Natural killer cell (primary cell): ENCODE results near the gene AGBL4. TPM values are rescaled to one million over a fixed set of nuclear protein-coding genes. Genes with fewer than 3 reads are reported as not detected.

Source experiments
- ATAC-seq, 3 donors: fragments of 150-1000 bp in 2 of 3; fragments of 200-7000 bp in 1 of 3; cut with Tn5 transposase; 1 replicate in 1 of 3; 2 replicates in 2 of 3; pipeline ENCODE4 v1.10.0; 2021; ENCODE audit warnings: mild to moderate bottlenecking in 2 of 3, moderate library complexity in 2 of 3
- DNase-seq, 2 donors: peaks; one replicate each; pipeline versions ENCODE4 v3.0.0 to v3.0.0-alpha.2; 2013 to 2021; ENCODE audit warnings: mixed read lengths in 1 of 2
- H3K27ac ChIP-seq: one replicate; pipeline ENCODE4 v1.5.1; 2013; ENCODE audit warnings: mild to moderate bottlenecking, low read length
- H3K27me3 ChIP-seq: one replicate; pipeline ENCODE4 v1.6.1; 2013; ENCODE audit warnings: low read length; ENCODE audit not compliant: control insufficient read depth, insufficient read depth
- H3K36me3 ChIP-seq: one replicate; pipeline ENCODE4 v1.6.1; 2013; ENCODE audit warnings: low read length; ENCODE audit not compliant: control insufficient read depth, insufficient read depth
- H3K4me1 ChIP-seq: one replicate; pipeline ENCODE4 v1.6.1; 2013; ENCODE audit warnings: low read length; ENCODE audit not compliant: control insufficient read depth, insufficient read depth
- H3K4me3 ChIP-seq: one replicate; pipeline ENCODE4 v1.5.1; 2013; ENCODE audit warnings: low read length
- H3K9me3 ChIP-seq: one replicate; pipeline ENCODE4 v1.6.1; 2013; ENCODE audit warnings: low read length; ENCODE audit not compliant: control insufficient read depth, insufficient read depth
- H3K27ac Mint-ChIP-seq, 2 donors: one replicate each; pipeline ENCODE4 v1.8.0; 2022; ENCODE audit warnings: mild to moderate bottlenecking in 2 of 2, mixed read lengths in 2 of 2, moderate library complexity in 1 of 2
- H3K27me3 Mint-ChIP-seq, 2 donors: one replicate each; pipeline ENCODE4 v1.8.0; 2022; ENCODE audit warnings: low read depth in 2 of 2, mixed read lengths in 2 of 2
- H3K36me3 Mint-ChIP-seq: one replicate; pipeline ENCODE4 v1.8.0; 2022; ENCODE audit warnings: mixed read lengths
- H3K4me1 Mint-ChIP-seq, 2 donors: one replicate each; pipeline ENCODE4 v1.8.0; 2022; ENCODE audit warnings: mixed read lengths in 2 of 2
- H3K4me3 Mint-ChIP-seq: one replicate; pipeline ENCODE4 v1.8.0; 2022; ENCODE audit warnings: mild to moderate bottlenecking, moderate library complexity, mixed read lengths
- H3K9me3 Mint-ChIP-seq, 2 donors: one replicate each; pipeline ENCODE4 v1.8.0; 2022; ENCODE audit warnings: mixed read lengths in 2 of 2
- WGBS: methylation state at CpG from one replicate; pipeline ENCODE4 v1.1.7; 2013; ENCODE audit warnings: missing lambda C conversion rate; ENCODE audit not compliant: insufficient coverage; 5-methylcytosine and 5-hydroxymethylcytosine counted together
- intact Hi-C: fragments of 100-400 bp; cut with micrococcal nuclease; formaldehyde crosslinking; loops from one replicate; pipeline ENCODE4 v1.14.2; 2022
- total RNA-seq, 4 donors: library from RNA; stranded (reverse); fragments of 120-200 nt in 1 of 4; gene quantifications; one replicate each; pipeline versions ENCODE4 v1.2.3 to v1.2.4, GENCODE V29; 2013 to 2022
- TF ChIP-seq, protein P1 (sequence below): fragments of 200-600 bp; IDR thresholded peaks from one replicate; pipeline ENCODE4 v1.8.0; 2022; ENCODE audit warnings: antibody characterized with exemption

Gene AGBL4
- total RNA-seq, 3 donors from 2014 or later (not counting 1 experiment from before 2014, with no cell fraction given) = not detected

DNA sequence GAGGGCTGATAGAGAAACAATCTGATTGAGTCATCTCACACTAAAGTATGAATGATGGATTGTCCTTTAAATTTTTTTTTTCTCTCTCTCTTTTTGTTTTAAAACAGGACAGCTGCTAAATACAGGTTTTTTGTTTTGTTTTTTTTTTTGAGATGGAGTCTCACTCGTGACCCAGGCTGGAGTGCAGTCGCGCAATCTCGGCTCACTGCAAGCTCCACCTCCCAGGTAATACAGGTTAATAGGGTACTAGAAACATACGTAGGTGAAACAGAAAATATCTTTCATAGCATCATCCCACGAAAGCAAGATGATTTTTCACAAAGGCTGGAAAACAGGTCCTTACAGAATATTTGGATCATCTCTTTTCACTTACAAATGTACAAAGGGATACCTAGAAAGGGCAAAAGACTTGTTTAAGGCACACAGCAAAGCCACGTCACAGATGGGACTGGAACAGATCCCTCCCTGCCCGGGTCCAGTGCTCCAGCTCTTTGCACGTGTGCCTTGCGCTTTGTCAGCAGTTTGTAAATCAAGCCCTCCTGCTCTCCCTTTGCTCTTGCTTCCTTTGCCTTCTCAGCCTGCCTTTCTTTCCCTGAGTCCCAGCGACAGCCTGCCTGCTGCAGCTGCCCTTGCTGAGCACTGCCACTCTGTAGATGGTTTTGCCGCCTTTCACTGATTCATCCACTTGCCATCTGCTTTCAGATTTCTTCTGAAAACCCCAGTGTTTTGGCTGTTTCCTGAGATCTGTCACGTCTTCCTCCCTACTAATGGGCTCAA, 1075.8 kb downstream of the AGBL4 start:
- TF ChIP-seq, protein P1, sequence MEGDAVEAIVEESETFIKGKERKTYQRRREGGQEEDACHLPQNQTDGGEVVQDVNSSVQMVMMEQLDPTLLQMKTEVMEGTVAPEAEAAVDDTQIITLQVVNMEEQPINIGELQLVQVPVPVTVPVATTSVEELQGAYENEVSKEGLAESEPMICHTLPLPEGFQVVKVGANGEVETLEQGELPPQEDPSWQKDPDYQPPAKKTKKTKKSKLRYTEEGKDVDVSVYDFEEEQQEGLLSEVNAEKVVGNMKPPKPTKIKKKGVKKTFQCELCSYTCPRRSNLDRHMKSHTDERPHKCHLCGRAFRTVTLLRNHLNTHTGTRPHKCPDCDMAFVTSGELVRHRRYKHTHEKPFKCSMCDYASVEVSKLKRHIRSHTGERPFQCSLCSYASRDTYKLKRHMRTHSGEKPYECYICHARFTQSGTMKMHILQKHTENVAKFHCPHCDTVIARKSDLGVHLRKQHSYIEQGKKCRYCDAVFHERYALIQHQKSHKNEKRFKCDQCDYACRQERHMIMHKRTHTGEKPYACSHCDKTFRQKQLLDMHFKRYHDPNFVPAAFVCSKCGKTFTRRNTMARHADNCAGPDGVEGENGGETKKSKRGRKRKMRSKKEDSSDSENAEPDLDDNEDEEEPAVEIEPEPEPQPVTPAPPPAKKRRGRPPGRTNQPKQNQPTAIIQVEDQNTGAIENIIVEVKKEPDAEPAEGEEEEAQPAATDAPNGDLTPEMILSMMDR = no peak
- DNase-seq (no peak), ATAC-seq (no peak)
- Mint-ChIP-seq H3K27ac (no peak overlapping the region), H3K4me1 (no peaks in the 10 kb centered on the region), H3K27me3 (peaks cover 6 to 8% of the 10 kb centered on the region in 2 donors), H3K4me3 (no peak overlapping the region), H3K9me3 (peaks cover 0 to 4% of the 10 kb centered on the region in 2 donors), H3K36me3 (no peaks in the 10 kb centered on the region)
- H3K27me3 ChIP-seq = no peaks in the 10 kb centered on the region
- no peak overlapping the region for H3K4me3 ChIP-seq
- H3K4me1 ChIP-seq = no peaks in the 10 kb centered on the region
- intact Hi-C loops = no loop called here
- no peaks in the 10 kb centered on the region for H3K9me3 ChIP-seq
- no peak overlapping the region for H3K27ac ChIP-seq
- WGBS = 70% methylated on average over 13 of the region's 13 CpGs
- H3K36me3 ChIP-seq = no peaks in the 10 kb centered on the region

DNA sequence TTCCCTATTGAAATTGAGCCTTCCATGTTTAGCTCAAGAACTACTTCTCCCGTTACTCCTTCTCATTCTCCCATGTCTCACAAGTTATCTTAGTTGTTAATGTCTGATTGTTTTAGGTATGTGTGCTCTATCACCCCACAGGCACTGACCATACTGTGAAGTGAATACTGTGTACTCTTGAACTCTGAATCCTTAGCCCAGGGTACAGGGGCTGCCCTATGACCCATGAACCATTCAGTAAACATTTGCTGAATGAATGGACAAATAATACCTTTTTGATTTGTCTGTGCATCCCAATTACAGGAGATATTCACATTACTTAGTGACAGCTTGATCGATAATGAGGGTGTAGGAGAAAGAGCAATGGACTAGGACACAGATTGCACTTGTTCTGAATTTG, 1077.7 kb downstream of the AGBL4 start:
- H3K4me1 ChIP-seq = no peaks in the 10 kb centered on the region

DNA sequence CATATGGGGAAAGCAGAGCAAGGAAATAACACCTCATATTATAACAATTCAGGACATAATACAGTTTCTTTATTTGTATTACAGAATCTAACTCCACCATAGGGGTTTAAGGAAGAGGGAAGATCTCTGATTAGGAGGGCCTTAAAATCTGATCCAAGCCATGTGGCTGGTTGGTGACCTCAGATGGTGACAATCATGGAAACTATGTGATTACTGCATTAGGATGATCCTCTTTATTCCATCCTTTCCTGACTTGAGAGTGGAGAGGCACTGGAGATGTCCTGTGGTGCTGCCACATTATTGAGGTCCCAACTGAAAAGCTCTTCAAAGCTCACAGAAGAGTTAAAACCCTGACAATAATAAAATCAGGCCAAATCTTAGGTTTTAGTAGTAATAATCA, 1078.9 kb downstream of the AGBL4 start:
- no peaks in the 10 kb centered on the region for H3K9me3 Mint-ChIP-seq
- Histone ChIP-seq H3K36me3 (no peaks in the 10 kb centered on the region), H3K27me3 (no peaks in the 10 kb centered on the region), H3K9me3 (no peaks in the 10 kb centered on the region), H3K27ac (no peak overlapping the region), H3K4me3 (no peak overlapping the region), H3K4me1 (no peaks in the 10 kb centered on the region)
- ATAC-seq (no peak), DNase-seq (no peak)
- H3K27ac Mint-ChIP-seq = no peak overlapping the region
- intact Hi-C loops = no loop called here
- TF ChIP-seq, protein P1 = no peak
- no peak overlapping the region for H3K4me3 Mint-ChIP-seq
- H3K27me3 Mint-ChIP-seq = peaks cover 0 to 6% of the 10 kb centered on the region in 2 donors
- H3K36me3 Mint-ChIP-seq = no peaks in the 10 kb centered on the region
- no peaks in the 10 kb centered on the region for H3K4me1 Mint-ChIP-seq

More for the DNA sequence above, 1077.7 kb downstream of the AGBL4 start:
- DNase-seq (no peak), ATAC-seq (no peak)
- TF ChIP-seq, protein P1 = no peak
- H3K4me1 Mint-ChIP-seq = no peaks in the 10 kb centered on the region
- intact Hi-C loops = no loop called here
- no peaks in the 10 kb centered on the region for H3K9me3 Mint-ChIP-seq
- Histone ChIP-seq H3K27ac (no peak overlapping the region), H3K4me3 (no peak overlapping the region), H3K9me3 (no peaks in the 10 kb centered on the region), H3K27me3 (no peaks in the 10 kb centered on the region), H3K36me3 (no peaks in the 10 kb centered on the region)
- H3K27me3 Mint-ChIP-seq = peaks cover 0 to 6% of the 10 kb centered on the region in 2 donors
- H3K4me3 Mint-ChIP-seq = no peak overlapping the region
- 100% methylated on average over 1 of the region's 2 CpGs for WGBS
- no peak overlapping the region for H3K27ac Mint-ChIP-seq
- no peaks in the 10 kb centered on the region for H3K36me3 Mint-ChIP-seq

DNA sequence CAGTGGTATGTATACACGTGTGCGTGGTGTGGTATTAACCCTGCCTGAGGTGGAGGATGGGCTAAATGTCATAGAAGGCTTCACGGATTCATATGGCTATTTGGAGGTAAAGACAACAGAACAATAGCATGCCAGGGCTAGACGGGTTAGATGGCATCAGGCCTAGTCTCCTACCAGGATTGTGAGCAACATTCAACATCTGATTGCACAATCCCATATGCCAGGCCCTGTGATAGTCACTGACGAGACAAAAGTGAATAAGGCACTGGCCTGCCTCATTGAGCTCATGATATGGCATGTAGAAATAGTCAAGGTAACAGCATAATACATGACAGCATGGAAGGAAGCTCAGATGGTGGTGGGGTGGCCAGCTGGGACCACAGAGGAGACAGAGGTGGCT, 1079.9 kb downstream of the AGBL4 start:
- no peak for DNase-seq
- Histone ChIP-seq H3K27ac (no peak overlapping the region), H3K4me3 (no peak overlapping the region), H3K4me1 (no peaks in the 10 kb centered on the region), H3K36me3 (no peaks in the 10 kb centered on the region), H3K27me3 (no peaks in the 10 kb centered on the region), H3K9me3 (no peaks in the 10 kb centered on the region)
- H3K27me3 Mint-ChIP-seq = peaks cover 0 to 6% of the 10 kb centered on the region in 2 donors
- no peaks in the 10 kb centered on the region for H3K36me3 Mint-ChIP-seq
- ATAC-seq = peak in 1 of 3 donors; percentile 6
- H3K9me3 Mint-ChIP-seq = no peaks in the 10 kb centered on the region
- H3K4me3 Mint-ChIP-seq = no peak overlapping the region
- TF ChIP-seq, protein P1 = no peak
- 89% methylated on average over 5 of the region's 5 CpGs for whole genome bisulfite sequencing
- H3K27ac Mint-ChIP-seq = no peak overlapping the region
- no peaks in the 10 kb centered on the region for H3K4me1 Mint-ChIP-seq
- intact Hi-C loops = no loop called here
